ENCODE measurements around the gene TH.

DNA sequence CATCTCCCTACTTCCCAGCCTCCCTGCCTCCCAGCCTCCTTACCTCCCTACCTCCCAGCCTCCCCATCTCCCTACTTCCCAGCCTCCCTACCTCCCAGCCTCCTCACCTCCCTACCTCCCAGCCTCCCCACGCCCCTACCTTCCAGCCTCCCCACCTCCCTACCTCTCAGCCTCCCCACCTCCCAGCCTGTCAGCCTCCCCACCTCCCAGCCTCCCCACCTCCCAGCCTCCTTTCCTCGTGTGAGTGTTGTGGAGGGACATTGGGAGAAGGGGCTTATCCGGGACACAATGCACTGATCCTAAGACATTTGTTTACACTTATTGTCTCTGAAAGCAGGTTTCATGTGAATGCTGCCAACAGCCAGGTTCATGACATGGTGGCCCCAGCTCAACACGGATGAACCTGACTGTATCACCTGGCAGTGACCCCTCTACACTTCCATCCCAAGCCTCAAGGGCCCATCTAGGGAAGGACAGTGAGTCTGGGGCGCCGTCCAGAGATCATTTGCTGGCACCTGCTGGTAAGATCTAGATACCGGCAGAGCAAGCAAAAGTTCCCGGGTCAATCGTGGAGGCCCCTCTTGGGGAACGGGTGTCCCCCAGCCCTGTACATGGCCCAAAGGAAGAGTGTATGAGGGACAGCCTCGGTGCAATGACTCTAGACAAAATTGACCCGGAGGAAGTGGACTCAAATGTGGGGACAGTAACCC is 34.5 kb upstream of the TH start:
- TF ChIP-seq POLR2A (IDR thresholded peaks at IDR 0.05), result no peak
- TF ChIP-seq, protein P1, sequence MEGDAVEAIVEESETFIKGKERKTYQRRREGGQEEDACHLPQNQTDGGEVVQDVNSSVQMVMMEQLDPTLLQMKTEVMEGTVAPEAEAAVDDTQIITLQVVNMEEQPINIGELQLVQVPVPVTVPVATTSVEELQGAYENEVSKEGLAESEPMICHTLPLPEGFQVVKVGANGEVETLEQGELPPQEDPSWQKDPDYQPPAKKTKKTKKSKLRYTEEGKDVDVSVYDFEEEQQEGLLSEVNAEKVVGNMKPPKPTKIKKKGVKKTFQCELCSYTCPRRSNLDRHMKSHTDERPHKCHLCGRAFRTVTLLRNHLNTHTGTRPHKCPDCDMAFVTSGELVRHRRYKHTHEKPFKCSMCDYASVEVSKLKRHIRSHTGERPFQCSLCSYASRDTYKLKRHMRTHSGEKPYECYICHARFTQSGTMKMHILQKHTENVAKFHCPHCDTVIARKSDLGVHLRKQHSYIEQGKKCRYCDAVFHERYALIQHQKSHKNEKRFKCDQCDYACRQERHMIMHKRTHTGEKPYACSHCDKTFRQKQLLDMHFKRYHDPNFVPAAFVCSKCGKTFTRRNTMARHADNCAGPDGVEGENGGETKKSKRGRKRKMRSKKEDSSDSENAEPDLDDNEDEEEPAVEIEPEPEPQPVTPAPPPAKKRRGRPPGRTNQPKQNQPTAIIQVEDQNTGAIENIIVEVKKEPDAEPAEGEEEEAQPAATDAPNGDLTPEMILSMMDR (IDR thresholded peaks at IDR 0.05), result no peak
